DOHH2 (cell line): ENCODE data around the gene BNIPL.

Experiments
- EZH2phosphoT487 ChIP-seq: fragments of 200-600 bp; sonication (generic); IDR thresholded peaks from 2 replicates; pipeline ENCODE4 v1.6.1; 2017; ENCODE audit warnings: borderline replicate concordance, mild to moderate bottlenecking, antibody characterized with exemption, low read length, moderate library complexity, mixed read lengths
- TF ChIP-seq, protein P1 (sequence below): fragments of 200-600 bp; sonication (generic); IDR thresholded peaks from one replicate; pipeline ENCODE4 v1.5.1; 2014; ENCODE audit warnings: antibody characterized with exemption, mild to moderate bottlenecking, low read depth, low read length; ENCODE audit not compliant: poor library complexity, severe bottlenecking

DNA sequence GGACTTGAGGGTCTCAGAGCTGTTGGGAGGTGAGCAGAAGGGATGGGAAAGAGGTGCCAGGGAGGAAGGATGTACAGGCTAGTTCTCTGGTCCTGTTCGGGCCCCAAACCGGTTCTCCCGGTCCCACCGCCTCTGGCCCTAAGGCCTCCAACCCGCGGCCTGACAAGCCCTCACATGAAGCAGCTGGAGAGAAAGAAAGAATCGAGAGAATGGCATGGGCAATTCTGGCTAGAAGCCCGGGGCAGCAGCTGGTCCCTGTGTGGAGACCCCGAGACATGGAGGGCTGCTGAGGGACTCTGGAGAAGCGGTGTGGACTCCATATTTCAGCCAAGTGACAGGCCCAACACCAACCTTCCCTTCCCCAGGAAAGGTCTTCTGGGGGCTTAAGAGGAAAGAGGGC, 22.3 kb downstream of the BNIPL start:
- TF ChIP-seq, protein P1, sequence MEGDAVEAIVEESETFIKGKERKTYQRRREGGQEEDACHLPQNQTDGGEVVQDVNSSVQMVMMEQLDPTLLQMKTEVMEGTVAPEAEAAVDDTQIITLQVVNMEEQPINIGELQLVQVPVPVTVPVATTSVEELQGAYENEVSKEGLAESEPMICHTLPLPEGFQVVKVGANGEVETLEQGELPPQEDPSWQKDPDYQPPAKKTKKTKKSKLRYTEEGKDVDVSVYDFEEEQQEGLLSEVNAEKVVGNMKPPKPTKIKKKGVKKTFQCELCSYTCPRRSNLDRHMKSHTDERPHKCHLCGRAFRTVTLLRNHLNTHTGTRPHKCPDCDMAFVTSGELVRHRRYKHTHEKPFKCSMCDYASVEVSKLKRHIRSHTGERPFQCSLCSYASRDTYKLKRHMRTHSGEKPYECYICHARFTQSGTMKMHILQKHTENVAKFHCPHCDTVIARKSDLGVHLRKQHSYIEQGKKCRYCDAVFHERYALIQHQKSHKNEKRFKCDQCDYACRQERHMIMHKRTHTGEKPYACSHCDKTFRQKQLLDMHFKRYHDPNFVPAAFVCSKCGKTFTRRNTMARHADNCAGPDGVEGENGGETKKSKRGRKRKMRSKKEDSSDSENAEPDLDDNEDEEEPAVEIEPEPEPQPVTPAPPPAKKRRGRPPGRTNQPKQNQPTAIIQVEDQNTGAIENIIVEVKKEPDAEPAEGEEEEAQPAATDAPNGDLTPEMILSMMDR = no peak
- TF ChIP-seq EZH2phosphoT487 = no peak
